Astrocyte of the spinal cord (primary cell): Measurements from ENCODE around the gene RNF208.

Experiments used
- DNase-seq: peaks from one replicate; pipeline ENCODE4 v3.0.0; 2011; ENCODE audit warnings: low read depth, low spot score
- H3K4me3 ChIP-seq: 2 replicates; pipeline ENCODE4 v1.5.1; 2011; ENCODE audit warnings: low read depth, mild to moderate bottlenecking, low read length, moderate library complexity
- CTCF ChIP-seq: IDR thresholded peaks from 2 replicates; pipeline ENCODE4 v1.5.1; 2012; ENCODE audit warnings: low read depth, mild to moderate bottlenecking, low read length, inconsistent platforms
- in situ Hi-C: cut with HindIII; loops from 2 replicates; pipeline ENCODE4 v1.10.0; 2017; ENCODE audit warnings: low sequenced_read_pairs

Gene RNF208

DNA sequence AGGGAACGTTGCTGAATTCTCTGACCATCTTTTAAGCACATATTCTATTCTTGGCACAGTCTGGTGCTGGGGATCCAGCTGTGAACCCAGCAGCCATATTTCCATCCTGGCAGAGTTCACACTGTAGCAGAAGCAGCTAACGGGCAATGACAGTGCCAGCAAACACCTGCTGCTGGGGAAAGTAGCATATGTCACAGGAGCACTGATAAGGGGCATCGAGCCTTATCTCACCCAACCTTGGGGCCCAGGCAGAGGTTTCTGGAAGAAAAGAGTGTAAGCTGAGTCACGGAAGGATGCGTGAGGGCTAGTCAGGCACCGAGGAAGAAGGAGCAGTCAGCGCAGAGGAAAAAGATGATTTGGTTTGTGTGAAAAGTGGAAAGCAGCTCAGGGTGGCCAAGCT is 15.4 kb downstream of the RNF208 start:
- H3K4me3 ChIP-seq = peak overlapping the region; percentile 90
- no peak for DNase-seq
- in situ Hi-C loops = no loop called here
- TF ChIP-seq CTCF = no peak

GRCh38 chr9:137205126-137206069 is 16.6 kb downstream of the RNF208 start, which contains the start of the genes NDOR1 and TMEM203:
TSS of gene NDOR1 (plus strand) at chr9:137205700. CDS start at chr9:137205778, 78 bp downstream.
TSS of gene TMEM203 (minus strand) at chr9:137205648. CDS start at chr9:137205414, 234 bp downstream.
- in situ Hi-C loops = no loop called here
- DNase-seq = peak; percentile 80

DNA sequence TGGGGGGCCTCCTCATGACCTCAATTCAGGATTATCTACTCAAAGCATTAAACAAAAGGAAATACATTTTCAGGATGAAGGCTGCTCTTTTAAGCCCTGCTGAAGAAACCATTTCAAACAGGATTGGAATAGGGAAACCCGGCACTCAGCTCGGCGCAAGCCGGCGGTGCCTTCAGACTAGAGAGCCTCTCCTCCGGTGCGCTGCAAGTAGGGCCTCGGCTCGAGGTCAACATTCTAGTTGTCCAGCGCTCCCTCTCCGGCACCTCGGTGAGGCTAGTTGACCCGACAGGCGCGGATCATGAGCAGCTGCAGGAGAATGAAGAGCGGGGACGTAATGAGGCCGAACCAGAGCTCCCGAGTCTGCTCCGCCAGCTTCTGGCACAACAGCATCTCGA is 17.3 kb downstream of the RNF208 start:
- in situ Hi-C loops = no loop called here
- peak overlapping the region; percentile 90 for H3K4me3 ChIP-seq
- no peak for TF ChIP-seq CTCF
- DNase-seq = no peak

More at GRCh38 chr9:137205126-137206069, 16.6 kb downstream of the RNF208 start, which contains the start of the genes NDOR1 and TMEM203:
- TF ChIP-seq CTCF = no peak
- peak within 1 kb of the TSS; percentile 90 for H3K4me3 ChIP-seq

GRCh38 chr9:137202966-137203365 is 19.1 kb downstream of the RNF208 start:
- no peak for DNase-seq
- no peak for TF ChIP-seq CTCF
- in situ Hi-C loops = no loop called here
- H3K4me3 ChIP-seq = no peak overlapping the region

DNA sequence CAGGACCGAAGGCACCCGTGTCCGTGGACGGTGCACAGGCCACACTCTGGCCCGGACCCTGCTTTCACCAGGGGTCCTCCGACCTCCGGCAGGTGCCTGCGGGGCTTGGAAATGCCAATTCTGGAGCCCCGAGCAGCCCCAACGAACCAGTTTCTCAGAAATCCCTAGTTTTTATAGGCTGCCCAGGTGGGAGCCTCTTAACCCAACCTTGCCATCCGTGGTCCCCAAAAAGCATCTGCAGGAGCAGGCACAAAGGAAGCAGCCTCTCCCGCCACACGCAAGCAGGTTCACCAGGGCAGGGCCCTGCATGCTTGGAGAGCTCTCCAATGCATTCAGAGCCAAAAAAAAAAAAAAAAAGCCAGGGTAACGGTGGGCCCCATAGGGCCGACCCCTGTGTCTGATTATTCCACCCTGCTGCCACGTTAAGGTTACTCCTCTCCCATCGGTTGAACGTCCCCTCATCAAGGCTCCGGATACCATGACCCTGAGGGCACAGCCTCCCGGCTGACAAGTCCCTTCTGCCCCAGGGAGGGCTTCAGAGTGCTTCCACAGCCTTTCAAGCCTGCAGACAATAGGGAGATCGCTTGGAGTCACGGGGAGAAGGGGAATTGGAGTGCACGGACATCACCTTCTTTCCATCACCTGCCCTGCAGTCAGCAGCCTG is 20.7 kb downstream of the RNF208 start:
- DNase-seq = no peak
- in situ Hi-C loops = no loop called here
- H3K4me3 ChIP-seq = peak overlapping the region; percentile 58
- no peak for TF ChIP-seq CTCF

DNA sequence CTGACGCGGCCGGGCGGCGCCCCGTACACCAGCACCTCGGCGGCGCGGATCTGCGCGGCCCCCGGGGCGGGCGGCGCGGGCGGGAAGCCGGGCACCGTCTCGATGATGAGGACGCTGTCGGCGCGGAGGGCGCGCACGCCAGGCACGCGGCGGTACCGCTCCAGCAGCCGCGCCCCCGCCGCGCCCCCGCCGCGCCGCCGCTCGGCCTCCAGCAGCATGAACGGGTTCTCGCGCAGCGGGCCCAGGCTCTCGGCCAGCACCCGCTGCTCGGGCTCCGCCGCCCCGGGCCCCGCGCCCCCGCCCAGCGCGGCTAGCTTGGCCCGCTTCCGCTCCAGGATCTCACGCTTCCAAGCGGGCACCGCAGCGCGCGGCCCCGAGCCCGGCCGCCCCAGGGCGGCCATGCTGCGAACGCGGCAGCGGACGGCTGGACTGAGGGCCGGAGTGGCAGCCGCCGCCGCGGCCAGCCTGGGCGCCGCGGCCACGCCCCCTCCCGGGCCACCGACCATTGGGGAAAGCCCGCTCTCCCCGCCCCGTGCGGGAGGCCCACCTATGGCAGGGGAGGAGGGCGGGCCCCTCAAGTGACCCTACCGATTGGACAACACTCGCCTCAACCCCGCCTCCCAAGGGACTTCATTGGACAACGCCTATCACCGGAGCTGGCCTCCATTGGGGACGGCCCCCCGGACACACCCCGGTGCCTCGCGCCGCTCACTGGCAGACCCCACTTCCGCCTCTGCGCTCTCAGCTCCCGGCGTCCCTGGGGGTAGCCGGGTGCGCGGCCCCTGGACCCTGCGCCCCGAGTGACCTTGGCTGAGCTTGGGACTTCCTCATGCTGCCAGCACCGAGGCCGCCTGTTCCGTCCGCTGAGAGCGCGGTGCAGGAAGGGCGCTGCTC is 21.5 kb downstream of the RNF208 start, which contains the start of gene TPRN:
Gene TPRN, minus strand, starts transcription at position 431 of the 894 bp plus-strand sequence. Its CDS starts 30 bp downstream, at position 401.
- peak; percentile 99 for DNase-seq
- in situ Hi-C loops = no loop called here
- no peak for TF ChIP-seq CTCF
- peak within 1 kb of the TSS; percentile 58 for H3K4me3 ChIP-seq
